Endothelial cell of umbilical vein (primary cell): ENCODE data around the gene CBL.

Source experiments
- CTCF ChIP-seq, 2 donors: IDR thresholded peaks; 1 replicate in 1 of 2; 2 replicates in 1 of 2; pipeline ENCODE4 v1.5.1; 2011; ENCODE audit warnings: low read length in 2 of 2, mild to moderate bottlenecking in 2 of 2, moderate library complexity in 2 of 2, control low read depth in 1 of 2, inconsistent platforms in 1 of 2, low read depth in 1 of 2; ENCODE audit not compliant: insufficient read depth in 1 of 2; ENCODE audit errors: extremely low read depth in 1 of 2
- EZH2 ChIP-seq: IDR thresholded peaks from 2 replicates; pipeline ENCODE4 v1.6.1; 2012; ENCODE audit warnings: borderline replicate concordance, low read depth, mild to moderate bottlenecking, moderate library complexity, low read length, inconsistent platforms; ENCODE audit not compliant: severe bottlenecking
- GATA2 ChIP-seq: IDR thresholded peaks from 2 replicates; pipeline ENCODE4 v1.7.0; 2011; ENCODE audit warnings: low read depth, mild to moderate bottlenecking, moderate library complexity, mixed read lengths, low read length; ENCODE audit not compliant: insufficient read length, insufficient read depth
- JUN ChIP-seq: IDR thresholded peaks from 2 replicates; pipeline ENCODE4 v1.6.1; 2011; ENCODE audit warnings: borderline replicate concordance, low read depth; ENCODE audit not compliant: insufficient read length, insufficient read depth
- MAX ChIP-seq: IDR thresholded peaks from 2 replicates; pipeline ENCODE4 v1.6.1; 2011; ENCODE audit not compliant: insufficient read depth, insufficient read length
- MYC ChIP-seq: IDR thresholded peaks from one replicate; pipeline ENCODE4 v1.6.1; 2011; ENCODE audit warnings: mild to moderate bottlenecking, low read depth, low read length
- POLR2A ChIP-seq: IDR thresholded peaks from 2 replicates; pipeline ENCODE4 v1.6.1; 2012; ENCODE audit warnings: low read depth, mild to moderate bottlenecking, control low read depth, low read length
- POLR2AphosphoS5 ChIP-seq: IDR thresholded peaks from 2 replicates; pipeline ENCODE4 v1.6.1; 2012; ENCODE audit warnings: low read depth, mild to moderate bottlenecking, control low read depth, low read length, moderate library complexity; ENCODE audit not compliant: insufficient read depth

- TF ChIP-seq POLR2AphosphoS5 = no peak
- TF ChIP-seq MYC = no peak
- no peak for TF ChIP-seq POLR2A
- TF ChIP-seq EZH2 = no peak
- no peak for TF ChIP-seq CTCF (IDR thresholded peaks at IDR 0.05; ENCODE audit: extremely low read depth in 1 of 2, insufficient read depth in 1 of 2, low read depth in 1 of 2, low read length in 2 of 2)
- TF ChIP-seq JUN = no peak
- no peak for TF ChIP-seq MAX
- no peak for TF ChIP-seq GATA2
Measured at GRCh38 chr11:119179983-119180382, 26.2 kb upstream of the CBL start.
